ENCODE data around the gene PACC1.
"Not testable (repeated sequence)": the region's sequence is repeated elsewhere in the genome, so short reads cannot be mapped to it uniquely, and the experiment has no call there.

Gene PACC1

GRCh38 chr1:212395678-212396437 is 18.8 kb downstream of the PACC1 start:
- H3K36me3 ChIP-seq (ENCODE audit: insufficient read depth, low read length); H3K4me1 ChIP-seq (ENCODE audit: insufficient read depth, low read length); H3K9ac ChIP-seq (ENCODE audit: low read depth, low read length): not testable (repeated sequence)
- peaks cover 11% of the 10 kb centered on the region for H3K9me3 ChIP-seq (ENCODE audit: control insufficient read depth, insufficient read depth, low read length)

- H3K9ac ChIP-seq (ENCODE audit: low read depth, low read length) = no peak overlapping the region
- 0 out of 2 replicates have a peak, but pooled peaks cover 1% of the 10 kb centered on the region for H3K36me3 ChIP-seq (ENCODE audit: insufficient read depth, low read length)
Measured at GRCh38 chr1:212388985-212389716, 25.5 kb downstream of the PACC1 start.

GRCh38 chr1:212386029-212386428 is 28.7 kb downstream of the PACC1 start:
- Histone ChIP-seq H3K9me3 (ENCODE audit: control insufficient read depth, insufficient read depth, low read length) (peaks cover 5% of the 10 kb centered on the region; the same call in 1 of the 2 replicates), H3K9ac (ENCODE audit: low read depth, low read length) (no peak overlapping the region), H3K4me1 (ENCODE audit: insufficient read depth, low read length) (no peaks in the 10 kb centered on the region), H3K36me3 (ENCODE audit: insufficient read depth, low read length) (peaks cover 7% of the 10 kb centered on the region; the same call in 1 of the 2 replicates)

More at GRCh38 chr1:212388985-212389716, 25.5 kb downstream of the PACC1 start:
- Histone ChIP-seq H3K9me3 (ENCODE audit: control insufficient read depth, insufficient read depth, low read length) (peaks cover 5% of the 10 kb centered on the region; the same call in 1 of the 2 replicates), H3K4me1 (ENCODE audit: insufficient read depth, low read length) (no peaks in the 10 kb centered on the region)

- Histone ChIP-seq H3K4me1 (ENCODE audit: insufficient read depth, low read length) (no peaks in the 10 kb centered on the region), H3K36me3 (ENCODE audit: insufficient read depth, low read length) (peaks cover 7% of the 10 kb centered on the region; the same call in 1 of the 2 replicates)
Measured at GRCh38 chr1:212381397-212382035, 33.2 kb downstream of the PACC1 start.

GRCh38 chr1:212379366-212379765 is 35.3 kb downstream of the PACC1 start:
- Histone ChIP-seq H3K9me3 (ENCODE audit: control insufficient read depth, insufficient read depth, low read length) (no peaks in the 10 kb centered on the region), H3K4me1 (ENCODE audit: insufficient read depth, low read length) (no peaks in the 10 kb centered on the region), H3K36me3 (ENCODE audit: insufficient read depth, low read length) (peaks cover 7% of the 10 kb centered on the region; the same call in 1 of the 2 replicates), H3K9ac (ENCODE audit: low read depth, low read length) (no peak overlapping the region)

More at GRCh38 chr1:212381397-212382035, 33.2 kb downstream of the PACC1 start:
- Histone ChIP-seq H3K9ac (ENCODE audit: low read depth, low read length) (no peak overlapping the region), H3K9me3 (ENCODE audit: control insufficient read depth, insufficient read depth, low read length) (no peaks in the 10 kb centered on the region)

- Histone ChIP-seq H3K9ac (ENCODE audit: low read depth, low read length) (no peak overlapping the region), H3K4me1 (ENCODE audit: insufficient read depth, low read length) (no peaks in the 10 kb centered on the region), H3K9me3 (ENCODE audit: control insufficient read depth, insufficient read depth, low read length) (no peaks in the 10 kb centered on the region; the same call in 1 of the 2 replicates), H3K36me3 (ENCODE audit: insufficient read depth, low read length) (peaks cover 1% of the 10 kb centered on the region; the same call in 1 of the 2 replicates)
Measured at GRCh38 chr1:212377644-212378043, 37.0 kb downstream of the PACC1 start.

- Histone ChIP-seq H3K4me1 (ENCODE audit: insufficient read depth, low read length) (no peaks in the 10 kb centered on the region), H3K36me3 (ENCODE audit: insufficient read depth, low read length) (no peaks in the 10 kb centered on the region), H3K9ac (ENCODE audit: low read depth, low read length) (no peak overlapping the region), H3K9me3 (ENCODE audit: control insufficient read depth, insufficient read depth, low read length) (no peaks in the 10 kb centered on the region; the same call in 1 of the 2 replicates)
Measured at GRCh38 chr1:212375986-212376385, 38.7 kb downstream of the PACC1 start.

GRCh38 chr1:212368073-212368484 is 46.6 kb downstream of the PACC1 start:
- no peak overlapping the region for H3K9ac ChIP-seq (ENCODE audit: low read depth, low read length)
- H3K4me1 ChIP-seq (ENCODE audit: insufficient read depth, low read length) = no peaks in the 10 kb centered on the region
- no peaks in the 10 kb centered on the region for H3K9me3 ChIP-seq (ENCODE audit: control insufficient read depth, insufficient read depth, low read length)
- H3K36me3 ChIP-seq (ENCODE audit: insufficient read depth, low read length) = peaks cover 2% of the 10 kb centered on the region

- no peak overlapping the region for H3K9ac ChIP-seq (ENCODE audit: low read depth, low read length)
- H3K9me3 ChIP-seq (ENCODE audit: control insufficient read depth, insufficient read depth, low read length) = no peaks in the 10 kb centered on the region
- peaks cover 4% of the 10 kb centered on the region for H3K36me3 ChIP-seq (ENCODE audit: insufficient read depth, low read length)
- no peaks in the 10 kb centered on the region for H3K4me1 ChIP-seq (ENCODE audit: insufficient read depth, low read length)
Measured at GRCh38 chr1:212367474-212368072, 47.1 kb downstream of the PACC1 start.

- Histone ChIP-seq H3K9ac (ENCODE audit: low read depth, low read length) (no peak overlapping the region), H3K36me3 (ENCODE audit: insufficient read depth, low read length) (peaks cover 8% of the 10 kb centered on the region), H3K9me3 (ENCODE audit: control insufficient read depth, insufficient read depth, low read length) (no peaks in the 10 kb centered on the region), H3K4me1 (ENCODE audit: insufficient read depth, low read length) (no peaks in the 10 kb centered on the region)
Measured at GRCh38 chr1:212366901-212367300, 47.8 kb downstream of the PACC1 start.

GRCh38 chr1:212364985-212365384 is 49.7 kb downstream of the PACC1 start:
- no peaks in the 10 kb centered on the region for H3K9me3 ChIP-seq (ENCODE audit: control insufficient read depth, insufficient read depth, low read length)
- peaks cover 14% of the 10 kb centered on the region for H3K36me3 ChIP-seq (ENCODE audit: insufficient read depth, low read length)
- no peak overlapping the region for H3K9ac ChIP-seq (ENCODE audit: low read depth, low read length)
- H3K4me1 ChIP-seq (ENCODE audit: insufficient read depth, low read length) = no peaks in the 10 kb centered on the region

GRCh38 chr1:212359794-212360479 is 54.7 kb downstream of the PACC1 start:
- Histone ChIP-seq H3K9me3 (ENCODE audit: control insufficient read depth, insufficient read depth, low read length) (no peaks in the 10 kb centered on the region), H3K4me1 (ENCODE audit: insufficient read depth, low read length) (no peaks in the 10 kb centered on the region), H3K9ac (ENCODE audit: low read depth, low read length) (no peak overlapping the region), H3K36me3 (ENCODE audit: insufficient read depth, low read length) (peaks cover 19% of the 10 kb centered on the region)

GRCh38 chr1:212355230-212355969 is 59.3 kb downstream of the PACC1 start:
- H3K36me3 ChIP-seq (ENCODE audit: insufficient read depth, low read length) = peaks cover 9% of the 10 kb centered on the region
- H3K9ac ChIP-seq (ENCODE audit: low read depth, low read length) = no peak overlapping the region
- H3K9me3 ChIP-seq (ENCODE audit: control insufficient read depth, insufficient read depth, low read length) = no peaks in the 10 kb centered on the region
- no peaks in the 10 kb centered on the region for H3K4me1 ChIP-seq (ENCODE audit: insufficient read depth, low read length)

Data from ES-I3 (cell line).